PC-3 (cell line): ENCODE data around the gene HACD3.

Experiments
- EZH2 ChIP-seq: fragments of 300-600 bp; sonication (generic); IDR thresholded peaks from one replicate; pipeline ENCODE4 v1.6.1; 2017; ENCODE audit warnings: antibody characterized with exemption, mild to moderate bottlenecking, low read length; ENCODE audit not compliant: unreplicated experiment
- EZH2phosphoT487 ChIP-seq: fragments of 300-600 bp; sonication (generic); IDR thresholded peaks from 2 replicates; pipeline ENCODE4 v1.6.1; 2018; ENCODE audit warnings: mild to moderate bottlenecking, antibody characterized with exemption, low read length, borderline replicate concordance
- TF ChIP-seq, protein P1 (sequence below): fragments of 300-600 bp; sonication (generic); conservative IDR thresholded peaks from 2 replicates; pipeline ENCODE4 v1.5.1; 2017; ENCODE audit warnings: antibody characterized with exemption, low read depth, mild to moderate bottlenecking, low read length

DNA sequence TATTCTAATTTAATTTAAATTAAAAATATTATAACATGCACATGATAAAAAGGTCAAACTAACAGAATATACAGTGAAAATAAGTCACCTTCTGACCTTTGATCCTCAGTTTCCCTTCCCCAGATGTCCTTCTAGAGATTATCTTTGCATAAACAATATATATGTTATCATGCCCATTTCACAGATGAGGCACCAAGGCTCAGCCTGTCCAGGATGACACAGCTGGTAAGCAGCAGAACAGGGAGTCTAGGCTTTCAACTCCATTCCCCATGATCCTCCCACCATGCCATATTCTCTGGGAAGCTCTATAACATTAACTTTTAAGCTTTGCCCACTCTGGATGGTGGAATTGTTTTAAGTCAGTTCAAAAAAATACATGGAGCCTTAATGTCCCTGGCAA lies 92.8 kb downstream of the HACD3 start:
- TF ChIP-seq EZH2 (no peak), EZH2phosphoT487 (no peak)
- TF ChIP-seq, protein P1, sequence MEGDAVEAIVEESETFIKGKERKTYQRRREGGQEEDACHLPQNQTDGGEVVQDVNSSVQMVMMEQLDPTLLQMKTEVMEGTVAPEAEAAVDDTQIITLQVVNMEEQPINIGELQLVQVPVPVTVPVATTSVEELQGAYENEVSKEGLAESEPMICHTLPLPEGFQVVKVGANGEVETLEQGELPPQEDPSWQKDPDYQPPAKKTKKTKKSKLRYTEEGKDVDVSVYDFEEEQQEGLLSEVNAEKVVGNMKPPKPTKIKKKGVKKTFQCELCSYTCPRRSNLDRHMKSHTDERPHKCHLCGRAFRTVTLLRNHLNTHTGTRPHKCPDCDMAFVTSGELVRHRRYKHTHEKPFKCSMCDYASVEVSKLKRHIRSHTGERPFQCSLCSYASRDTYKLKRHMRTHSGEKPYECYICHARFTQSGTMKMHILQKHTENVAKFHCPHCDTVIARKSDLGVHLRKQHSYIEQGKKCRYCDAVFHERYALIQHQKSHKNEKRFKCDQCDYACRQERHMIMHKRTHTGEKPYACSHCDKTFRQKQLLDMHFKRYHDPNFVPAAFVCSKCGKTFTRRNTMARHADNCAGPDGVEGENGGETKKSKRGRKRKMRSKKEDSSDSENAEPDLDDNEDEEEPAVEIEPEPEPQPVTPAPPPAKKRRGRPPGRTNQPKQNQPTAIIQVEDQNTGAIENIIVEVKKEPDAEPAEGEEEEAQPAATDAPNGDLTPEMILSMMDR = no peak
